Chondrocyte (in vitro differentiated cells): Measurements from ENCODE around the gene GRM7. TPM values are rescaled to one million over a fixed set of nuclear protein-coding genes. Genes with fewer than 3 reads are reported as not detected.

ENCODE experiments used
- DNase-seq: peaks from one replicate; pipeline ENCODE4 v3.0.0; 2021; ENCODE audit warnings: mixed read lengths, low spot score
- H3K27ac Mint-ChIP-seq: one replicate; pipeline ENCODE4 v1.8.0; 2021; ENCODE audit warnings: mild to moderate bottlenecking, moderate library complexity, mixed read lengths; ENCODE audit not compliant: unreplicated experiment
- H3K27me3 Mint-ChIP-seq: 2 replicates; pipeline ENCODE4 v1.8.0; 2021; ENCODE audit warnings: low read depth, mixed read lengths
- H3K36me3 Mint-ChIP-seq: 2 replicates; pipeline ENCODE4 v1.8.0; 2021; ENCODE audit warnings: low read depth, mixed read lengths
- H3K4me1 Mint-ChIP-seq: 2 replicates; pipeline ENCODE4 v1.8.0; 2021; ENCODE audit warnings: low read depth, mild to moderate bottlenecking, mixed read lengths
- H3K4me3 Mint-ChIP-seq: one replicate; pipeline ENCODE4 v1.8.0; 2021; ENCODE audit warnings: mild to moderate bottlenecking, moderate library complexity, mixed read lengths; ENCODE audit not compliant: unreplicated experiment
- H3K9me3 Mint-ChIP-seq: 2 replicates; pipeline ENCODE4 v1.8.0; 2021; ENCODE audit warnings: low read depth, mixed read lengths
- total RNA-seq: library from RNA; stranded (reverse); gene quantifications from 3 replicates; pipeline ENCODE4 v1.2.1, GENCODE V29; 2021
- TF ChIP-seq, protein P1 (sequence below): fragments of 200-600 bp; sonication (generic); IDR thresholded peaks from 2 replicates; pipeline ENCODE4 v1.5.0; 2021; ENCODE audit warnings: antibody characterized with exemption, mild to moderate bottlenecking, moderate library complexity

The GRM7 gene
- total RNA-seq, 1 donor from 2014 or later, result not detected

DNA sequence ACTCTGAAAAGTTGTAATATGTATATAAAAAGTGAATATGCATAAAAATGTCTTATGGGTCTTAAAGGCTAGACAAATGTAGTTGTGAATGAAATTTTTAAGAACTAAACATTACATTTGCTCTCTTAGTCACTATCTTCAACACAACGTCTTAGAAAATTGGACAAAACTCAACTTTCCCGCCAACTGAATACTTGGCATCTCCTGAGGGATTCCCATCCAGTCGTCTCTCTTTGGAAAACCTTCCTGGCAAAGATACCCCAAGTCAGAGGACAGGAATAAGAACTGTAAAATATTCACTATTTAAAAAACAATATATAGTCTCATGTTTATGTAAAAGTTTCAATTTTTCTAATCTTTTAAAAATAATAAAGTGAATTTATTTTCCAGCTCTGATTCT is 354.8 kb downstream of the GRM7 start:
- TF ChIP-seq, protein P1, sequence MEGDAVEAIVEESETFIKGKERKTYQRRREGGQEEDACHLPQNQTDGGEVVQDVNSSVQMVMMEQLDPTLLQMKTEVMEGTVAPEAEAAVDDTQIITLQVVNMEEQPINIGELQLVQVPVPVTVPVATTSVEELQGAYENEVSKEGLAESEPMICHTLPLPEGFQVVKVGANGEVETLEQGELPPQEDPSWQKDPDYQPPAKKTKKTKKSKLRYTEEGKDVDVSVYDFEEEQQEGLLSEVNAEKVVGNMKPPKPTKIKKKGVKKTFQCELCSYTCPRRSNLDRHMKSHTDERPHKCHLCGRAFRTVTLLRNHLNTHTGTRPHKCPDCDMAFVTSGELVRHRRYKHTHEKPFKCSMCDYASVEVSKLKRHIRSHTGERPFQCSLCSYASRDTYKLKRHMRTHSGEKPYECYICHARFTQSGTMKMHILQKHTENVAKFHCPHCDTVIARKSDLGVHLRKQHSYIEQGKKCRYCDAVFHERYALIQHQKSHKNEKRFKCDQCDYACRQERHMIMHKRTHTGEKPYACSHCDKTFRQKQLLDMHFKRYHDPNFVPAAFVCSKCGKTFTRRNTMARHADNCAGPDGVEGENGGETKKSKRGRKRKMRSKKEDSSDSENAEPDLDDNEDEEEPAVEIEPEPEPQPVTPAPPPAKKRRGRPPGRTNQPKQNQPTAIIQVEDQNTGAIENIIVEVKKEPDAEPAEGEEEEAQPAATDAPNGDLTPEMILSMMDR, result no peak
- Mint-ChIP-seq H3K4me1 (no peaks in the 10 kb centered on the region), H3K9me3 (no peaks in the 10 kb centered on the region), H3K27me3 (no peaks in the 10 kb centered on the region), H3K27ac (no peak overlapping the region), H3K36me3 (no peaks in the 10 kb centered on the region), H3K4me3 (no peak overlapping the region)
- no peak for DNase-seq

DNA sequence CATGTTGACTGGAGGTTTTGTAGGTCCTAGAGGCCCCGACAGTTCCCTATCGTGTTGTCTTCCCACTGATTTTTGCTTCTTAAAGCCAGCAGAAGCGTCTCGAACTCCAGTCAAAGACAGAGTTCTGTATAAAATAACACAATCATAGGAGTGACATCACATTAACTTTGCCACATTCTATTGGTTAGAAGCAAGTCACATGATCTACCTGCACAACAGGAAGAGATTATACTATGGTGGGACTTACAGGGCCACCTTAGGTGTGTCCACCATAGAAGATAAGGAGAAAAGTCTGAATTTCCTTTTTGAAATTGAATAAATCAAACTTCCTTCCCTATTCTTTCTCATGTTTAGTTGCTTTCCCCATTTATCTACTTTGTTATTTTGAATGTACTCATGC is 365.5 kb downstream of the GRM7 start:
- peaks cover 4% of the 10 kb centered on the region for H3K9me3 Mint-ChIP-seq
- H3K4me3 Mint-ChIP-seq, result no peak overlapping the region
- no peak overlapping the region for H3K27ac Mint-ChIP-seq
- H3K27me3 Mint-ChIP-seq, result no peaks in the 10 kb centered on the region
- TF ChIP-seq, protein P1, result no peak
- H3K4me1 Mint-ChIP-seq, result no peaks in the 10 kb centered on the region
- H3K36me3 Mint-ChIP-seq, result no peaks in the 10 kb centered on the region
- DNase-seq, result no peak

DNA sequence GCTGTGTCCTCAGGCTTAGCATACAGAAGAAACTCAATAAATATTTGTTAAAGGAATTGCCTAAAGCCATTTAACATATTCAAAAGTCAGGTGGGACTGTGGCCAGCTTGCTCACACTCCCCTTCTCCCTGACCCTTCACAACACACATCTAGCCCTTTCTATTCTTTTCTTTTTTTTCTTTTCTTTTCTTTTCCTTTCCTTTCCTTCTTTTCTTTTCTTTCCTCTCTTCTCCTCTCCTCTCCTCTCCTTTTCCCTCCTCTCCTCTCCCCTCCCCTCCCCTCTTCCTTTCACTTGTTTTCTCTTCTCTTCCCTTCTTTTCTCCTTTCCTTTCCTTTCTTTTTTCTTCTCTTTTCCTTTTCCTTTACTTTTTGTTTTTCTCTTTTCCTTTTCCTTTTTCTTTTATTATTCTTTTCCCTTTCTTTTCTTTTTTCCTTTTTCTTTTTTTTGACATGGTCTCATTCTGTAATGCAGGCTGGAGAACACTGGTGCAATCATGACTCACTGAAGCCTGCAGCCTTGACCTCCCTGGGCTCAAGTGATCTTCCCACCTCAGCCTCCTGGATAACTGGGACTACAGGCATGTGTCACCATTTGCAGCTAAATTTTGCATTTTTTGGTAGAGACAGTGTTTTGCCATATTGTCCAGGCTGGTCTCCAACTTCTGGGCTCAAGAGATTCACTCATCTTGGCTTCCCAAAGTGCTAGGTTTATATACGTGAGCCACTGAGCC is 377.8 kb downstream of the GRM7 start:
- Mint-ChIP-seq H3K27ac (no peak overlapping the region), H3K4me3 (no peak overlapping the region), H3K36me3 (no peaks in the 10 kb centered on the region), H3K9me3 (peaks cover 7% of the 10 kb centered on the region), H3K27me3 (no peaks in the 10 kb centered on the region), H3K4me1 (no peaks in the 10 kb centered on the region)
- no peak for DNase-seq
- TF ChIP-seq, protein P1, result no peak

DNA sequence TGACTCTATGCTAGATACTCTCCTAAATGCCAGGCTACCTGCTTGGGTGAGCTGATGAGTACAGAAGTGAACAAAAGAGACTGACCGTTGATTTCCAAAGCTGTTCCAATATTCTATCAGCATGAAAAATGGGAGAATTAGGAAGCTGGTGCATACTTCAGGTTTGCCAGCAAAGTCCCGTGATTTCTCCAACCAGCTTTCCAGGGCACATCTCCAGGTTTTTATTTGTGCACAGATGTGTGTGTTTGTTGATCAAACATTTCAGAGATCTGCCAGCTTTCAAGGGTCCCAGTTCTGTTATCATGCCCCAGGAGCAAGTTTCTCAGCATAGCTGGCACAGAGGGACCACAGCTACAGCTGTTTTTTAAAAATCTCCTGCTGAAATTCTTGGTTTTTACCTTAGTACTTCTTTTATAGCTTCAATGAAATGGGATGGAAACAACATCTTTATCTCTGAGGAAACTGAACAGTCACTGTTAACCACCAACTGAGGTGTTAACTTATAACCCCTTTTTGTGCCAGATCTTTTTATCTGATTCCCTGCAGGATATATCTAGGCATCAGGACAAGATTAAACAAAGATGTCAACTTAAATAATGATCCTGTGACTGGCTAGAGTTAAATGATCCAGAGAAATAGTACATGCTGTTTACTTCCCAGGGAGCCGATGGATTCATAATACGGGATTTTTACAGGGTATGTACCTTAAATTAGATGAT is 380.8 kb downstream of the GRM7 start:
- TF ChIP-seq, protein P1, result no peak
- Mint-ChIP-seq H3K9me3 (peaks cover 3% of the 10 kb centered on the region), H3K27ac (no peak overlapping the region), H3K4me3 (no peak overlapping the region), H3K27me3 (peaks cover 5% of the 10 kb centered on the region), H3K4me1 (no peaks in the 10 kb centered on the region), H3K36me3 (no peaks in the 10 kb centered on the region)
- DNase-seq, result no peak

DNA sequence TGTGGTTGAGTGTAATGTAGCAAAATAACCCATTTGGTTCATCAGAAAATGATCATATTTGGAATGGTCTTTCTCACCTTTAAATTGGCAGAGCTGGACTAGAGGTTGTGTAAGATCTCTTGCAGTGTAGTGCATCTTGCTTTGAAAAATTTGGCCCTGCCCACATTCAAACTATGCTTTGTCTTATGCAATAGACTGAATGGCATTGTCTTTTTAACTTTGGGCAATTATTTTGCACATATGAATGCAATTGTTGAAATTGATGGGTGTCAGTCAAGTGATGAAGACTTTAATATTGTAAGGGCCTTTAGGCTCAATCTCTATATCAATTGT is 381.4 kb downstream of the GRM7 start:
- Mint-ChIP-seq H3K4me3 (no peak overlapping the region), H3K27me3 (peaks cover 5% of the 10 kb centered on the region), H3K9me3 (peaks cover 3% of the 10 kb centered on the region), H3K4me1 (no peaks in the 10 kb centered on the region), H3K27ac (no peak overlapping the region), H3K36me3 (no peaks in the 10 kb centered on the region)
- TF ChIP-seq, protein P1, result no peak
- DNase-seq, result no peak
